DOHH2 (cell line): Measurements from ENCODE around the gene SMG6.

Experiments
- CTCF ChIP-seq: fragments of 200-600 bp; sonication (generic); IDR thresholded peaks from one replicate; pipeline ENCODE4 v1.5.1; 2014; ENCODE audit warnings: antibody characterized with exemption, mild to moderate bottlenecking, low read depth, low read length; ENCODE audit not compliant: poor library complexity, severe bottlenecking
- EZH2phosphoT487 ChIP-seq: fragments of 200-600 bp; sonication (generic); IDR thresholded peaks from 2 replicates; pipeline ENCODE4 v1.6.1; 2017; ENCODE audit warnings: borderline replicate concordance, mild to moderate bottlenecking, antibody characterized with exemption, low read length, moderate library complexity, mixed read lengths

- no peak for TF ChIP-seq CTCF
- no peak for TF ChIP-seq EZH2phosphoT487
Measured at GRCh38 chr17:2092253-2092652, 211.3 kb downstream of the SMG6 start.
